Measurements from ENCODE around the gene SDE2. TPM values are rescaled to one million over a fixed set of nuclear protein-coding genes. Genes with fewer than 3 reads are reported as not detected.

Gene SDE2
- total and polyA plus RNA-seq, 2 of the 8 experiments (the other 6 are each of a cell fraction or from before 2014, with no cell fraction given): 8.5 to 16.7 TPM

GRCh38 chr1:225963735-225964530, 35.2 kb downstream of the SDE2 start (continued):
- TF ChIP-seq KDM4A (IDR thresholded peaks at IDR 0.05; ENCODE audit: low read depth, low read length, severe bottlenecking): no peak
- no peak for TF ChIP-seq CREB1 (IDR thresholded peaks at IDR 0.05)
- no peak for TF ChIP-seq ATF2 (IDR thresholded peaks at IDR 0.05; ENCODE audit: low read length)
- TF ChIP-seq JUND (IDR thresholded peaks at IDR 0.05; ENCODE audit: low read length): no peak
- TF ChIP-seq SUZ12 (IDR thresholded peaks at IDR 0.05; ENCODE audit: low read length): no peak

Data from H1 (cell line).